Medulla oblongata (tissue), 1 donor: ENCODE measurements around the gene N4BP2L2.

Experiments
- DNase-seq: peaks from one replicate; pipeline ENCODE4 v3.0.0-alpha.2; 2015; ENCODE audit errors: extremely low spot score

Gene N4BP2L2

GRCh38 chr13:32530841-32531253 lies 7.7 kb downstream of the N4BP2L2 start:
- DNase-seq = peak; percentile 86

DNA sequence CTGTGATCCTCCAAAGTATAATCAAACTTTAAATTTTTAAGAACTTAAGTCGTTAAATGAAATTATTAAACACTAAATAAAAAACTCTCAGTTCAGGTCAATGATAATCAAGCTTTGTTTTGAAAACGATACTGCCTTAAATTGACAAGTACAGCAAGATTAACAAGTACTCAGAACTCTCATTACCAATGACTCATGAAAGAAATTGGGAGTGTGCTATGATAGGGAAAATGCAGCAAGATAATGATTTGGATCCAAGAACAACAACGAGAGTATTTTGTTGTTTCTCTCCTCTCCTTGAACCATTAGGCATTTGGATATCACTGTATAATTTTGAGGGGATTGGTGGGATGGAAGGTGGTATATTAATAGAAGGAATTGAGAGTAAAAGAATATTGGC lies 10.2 kb downstream of the N4BP2L2 start:
- DNase-seq = no peak

GRCh38 chr13:32527151-32527550 lies 11.4 kb downstream of the N4BP2L2 start:
- DNase-seq = no peak

DNA sequence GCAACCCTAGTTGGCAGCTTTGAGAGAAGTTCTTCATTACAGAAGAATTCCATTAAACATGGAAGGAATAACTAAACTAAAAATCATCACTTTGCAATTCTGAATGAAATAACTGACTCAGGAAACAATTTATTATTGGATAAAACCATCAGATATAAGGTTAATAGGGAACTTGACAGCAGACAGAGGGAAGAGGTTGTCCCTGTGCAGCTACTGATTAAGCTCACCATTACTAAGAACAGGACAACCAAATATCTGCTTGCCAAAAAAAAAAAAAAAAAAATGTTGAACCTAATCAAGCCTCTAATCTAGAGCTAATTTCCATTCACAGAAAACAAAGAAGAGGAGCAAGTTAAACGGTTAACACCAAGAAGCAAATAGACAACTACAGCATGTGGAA lies 12.8 kb downstream of the N4BP2L2 start:
- DNase-seq = no peak

DNA sequence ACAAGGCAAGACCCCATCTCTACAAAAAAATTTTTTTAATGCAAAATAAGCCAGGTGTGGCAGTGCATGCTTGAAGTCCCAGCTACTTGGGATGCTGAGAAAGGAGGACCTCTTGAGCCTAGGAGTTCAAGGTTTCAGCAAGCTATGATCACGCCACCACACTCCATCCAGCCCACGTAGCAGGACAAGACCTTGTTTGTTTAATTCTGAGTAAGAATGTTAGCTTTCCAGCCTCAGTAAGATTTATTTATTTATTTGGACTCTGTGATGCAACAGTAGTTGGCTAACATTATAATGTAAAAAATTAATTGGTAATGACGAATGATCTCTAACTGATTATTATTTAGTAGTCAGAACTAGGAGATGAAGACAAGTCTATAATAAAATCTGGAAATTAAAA lies 23.3 kb downstream of the N4BP2L2 start:
- no peak for DNase-seq

- no peak for DNase-seq
Observed at GRCh38 chr13:32511482-32511881, 27.1 kb downstream of the N4BP2L2 start.

DNA sequence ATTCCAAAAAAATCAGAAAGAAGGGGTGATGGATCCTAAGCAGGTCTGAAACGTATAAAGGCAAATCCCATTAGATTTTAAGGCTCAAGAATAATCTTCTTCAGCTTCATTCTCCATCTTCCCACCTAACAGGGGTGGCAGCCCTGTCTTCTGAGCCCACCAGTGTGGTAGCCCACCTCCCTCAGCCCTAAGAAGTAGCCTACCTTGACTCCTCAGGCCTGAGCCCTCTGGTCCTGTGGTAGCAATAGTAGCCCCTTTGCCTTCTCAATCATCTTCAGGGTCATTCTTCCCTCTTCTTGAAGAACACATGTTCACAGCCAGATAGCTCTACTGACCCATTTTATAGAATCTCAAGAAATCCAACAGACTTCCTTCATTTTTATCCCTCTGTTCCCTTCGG lies 33.7 kb downstream of the N4BP2L2 start:
- no peak for DNase-seq

- peak; percentile 32 for DNase-seq
Observed at GRCh38 chr13:32504263-32504662, 34.3 kb downstream of the N4BP2L2 start.

- DNase-seq = no peak
Observed at GRCh38 chr13:32503727-32504126, 34.9 kb downstream of the N4BP2L2 start.

DNA sequence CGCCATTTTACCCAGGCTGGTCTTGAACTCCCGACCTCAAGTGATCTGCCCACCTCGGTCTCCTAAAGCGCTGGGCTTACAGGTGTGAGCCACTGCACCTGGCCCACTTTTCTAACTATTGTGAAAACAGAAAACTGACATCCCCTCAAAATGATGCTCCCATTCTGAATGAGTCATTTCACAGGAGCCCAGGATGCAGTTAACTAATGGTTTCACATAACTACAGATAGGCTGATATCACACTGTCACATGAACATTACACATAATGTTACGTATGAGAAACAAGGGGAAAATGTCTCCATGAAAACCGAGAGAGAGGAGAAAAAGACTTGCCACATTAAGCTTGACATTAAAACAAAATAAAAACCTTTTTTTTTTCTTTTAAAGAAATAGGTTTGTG lies 37.5 kb downstream of the N4BP2L2 start:
- no peak for DNase-seq

GRCh38 chr13:32499538-32500210 lies 38.9 kb downstream of the N4BP2L2 start:
- no peak for DNase-seq

- no peak for DNase-seq
Observed at GRCh38 chr13:32497589-32497988, 41.0 kb downstream of the N4BP2L2 start.

GRCh38 chr13:32496599-32497160 lies 41.9 kb downstream of the N4BP2L2 start:
- DNase-seq = no peak

DNA sequence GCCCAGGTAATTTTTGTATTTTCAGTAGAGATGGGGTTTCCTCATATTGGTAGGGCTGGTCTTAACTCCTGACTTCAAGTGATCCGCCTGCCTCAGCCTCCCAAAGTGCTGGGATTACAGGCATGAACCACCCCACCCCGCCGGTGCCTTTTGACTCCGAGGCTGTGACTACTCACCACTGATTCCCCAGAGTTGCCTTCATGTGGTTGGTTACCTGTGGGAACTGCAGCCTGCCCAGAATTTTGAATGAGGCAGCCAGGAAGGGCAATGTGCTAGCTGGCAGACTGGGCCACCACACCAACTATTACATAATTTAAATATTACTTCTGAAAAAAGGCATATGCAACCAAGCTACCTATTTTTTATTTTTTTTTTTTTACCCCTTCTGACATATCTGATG lies 42.8 kb downstream of the N4BP2L2 start:
- DNase-seq = no peak

GRCh38 chr13:32495429-32495828 lies 43.2 kb downstream of the N4BP2L2 start:
- DNase-seq = no peak

DNA sequence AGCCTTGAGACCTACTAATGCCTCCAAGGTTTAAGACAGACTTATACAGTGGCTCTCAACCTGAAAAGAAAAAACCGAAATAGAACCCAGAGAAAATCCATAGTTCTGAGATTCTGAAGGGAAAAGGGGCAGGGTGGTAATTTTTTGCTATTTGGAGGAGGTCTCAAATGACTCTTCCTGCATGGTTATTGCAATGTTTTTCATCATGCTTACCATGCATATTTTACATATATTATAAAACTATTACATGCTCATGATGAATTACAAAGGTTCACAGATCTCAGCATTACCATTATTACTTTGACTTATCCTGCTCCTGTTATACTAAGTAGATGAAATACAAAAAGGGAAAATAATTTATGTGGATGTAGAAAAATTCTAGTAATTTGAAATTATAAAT lies 47.6 kb downstream of the N4BP2L2 start:
- DNase-seq = no peak

GRCh38 chr13:32476892-32477291 lies 61.7 kb downstream of the N4BP2L2 start:
- DNase-seq = no peak

GRCh38 chr13:32476021-32476731 lies 62.4 kb downstream of the N4BP2L2 start:
- no peak for DNase-seq

DNA sequence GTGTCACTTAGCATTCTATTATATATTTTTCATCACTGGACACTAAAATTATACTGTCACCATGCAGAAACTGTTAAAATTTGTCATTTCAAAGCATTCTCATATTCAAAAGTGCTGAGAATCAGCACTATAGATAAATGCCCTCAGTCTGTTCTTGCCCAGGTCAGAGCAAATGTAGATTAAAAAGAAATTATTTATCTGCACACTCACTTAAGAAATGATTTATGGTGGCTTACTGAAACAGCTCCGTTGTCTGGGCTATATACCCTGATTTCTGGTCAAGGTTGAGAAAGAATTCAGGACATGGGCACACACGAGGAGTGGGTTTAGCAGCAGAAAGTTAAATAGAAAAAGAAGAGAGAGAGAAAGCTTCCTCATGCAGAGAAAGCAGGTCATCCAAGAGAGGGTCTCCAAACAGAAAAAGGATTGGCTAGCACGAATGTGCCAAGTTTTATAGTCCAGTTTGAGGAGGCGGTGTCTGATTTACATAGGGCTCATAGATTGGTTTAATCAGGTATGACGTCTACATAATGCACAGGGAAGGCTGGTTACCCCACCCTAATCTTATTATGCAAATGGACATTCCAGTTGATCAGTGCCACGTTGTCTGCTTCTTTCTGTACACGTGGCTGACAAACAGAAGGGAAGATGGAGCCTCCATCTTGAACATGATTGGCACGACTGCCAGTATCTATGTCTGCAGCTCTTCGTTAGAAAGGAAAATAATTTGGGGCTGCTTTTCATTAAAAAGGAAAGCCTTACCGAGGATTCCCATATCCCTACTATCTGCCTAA lies 63.4 kb downstream of the N4BP2L2 start:
- no peak for DNase-seq

- DNase-seq = no peak
Observed at GRCh38 chr13:32473650-32474049, 64.9 kb downstream of the N4BP2L2 start.

DNA sequence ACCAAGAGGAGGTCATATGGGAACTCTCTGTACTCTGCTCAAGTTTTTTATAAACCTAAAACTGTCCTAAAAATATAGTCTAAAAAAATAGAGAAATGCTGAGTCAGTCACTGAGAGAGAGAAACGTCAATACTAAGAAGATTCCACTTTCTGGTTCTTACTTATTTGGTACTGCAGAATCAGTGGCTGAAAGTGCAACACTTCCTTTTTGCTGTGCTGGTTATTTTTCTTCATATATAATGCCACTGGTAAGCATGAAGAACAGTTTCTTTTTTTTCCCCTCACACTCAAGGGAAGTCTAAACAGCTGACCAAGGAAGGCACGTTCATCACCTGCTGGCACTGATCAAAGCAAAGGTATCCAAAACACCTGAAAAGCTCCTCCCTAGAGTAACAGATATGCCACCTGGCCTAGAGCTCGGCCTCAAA lies 66.4 kb downstream of the N4BP2L2 start:
- DNase-seq = peak; percentile 28

DNA sequence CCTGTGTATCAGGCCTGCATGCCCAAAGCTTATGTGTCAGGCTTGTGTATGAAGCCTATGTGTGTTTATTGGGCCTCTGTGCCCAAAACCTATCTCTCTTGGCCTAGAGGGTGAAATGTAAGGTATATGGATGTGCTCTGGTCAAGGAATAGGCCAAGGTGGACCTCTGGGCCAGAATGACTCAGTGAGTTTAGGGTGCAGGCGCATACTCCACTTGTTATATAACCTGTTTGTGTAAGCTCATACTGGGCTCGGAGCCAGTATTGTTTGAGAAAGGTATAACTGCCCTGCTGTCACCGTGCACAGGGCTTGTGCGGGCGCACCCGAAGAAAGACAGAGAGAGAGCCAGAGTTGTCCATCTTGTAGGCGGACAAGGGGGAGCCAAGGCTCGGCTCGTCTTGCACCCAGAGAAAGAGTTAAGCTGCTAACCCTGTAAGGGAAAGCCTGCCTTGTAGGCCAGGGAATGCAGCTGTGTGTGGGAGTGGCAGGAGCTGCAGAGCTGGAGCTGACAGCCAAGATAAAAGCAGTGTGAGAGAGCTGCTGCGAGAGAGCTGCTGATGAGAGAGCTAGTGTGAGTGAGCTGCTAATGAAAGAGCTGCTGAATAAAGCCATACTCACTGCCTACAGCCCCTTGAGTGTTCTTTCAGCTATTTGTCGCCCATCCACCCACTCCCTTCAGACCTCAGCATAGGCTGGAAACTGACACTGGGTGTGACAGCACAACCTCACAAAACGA lies 67.2 kb downstream of the N4BP2L2 start:
- DNase-seq = peak; percentile 48
